Esophagus squamous epithelium (tissue), 4 donors: ENCODE measurements around the gene MAPKAP1.

ENCODE experiments used
- POLR2A ChIP-seq, 4 donors: fragments of 450-650 bp; IDR thresholded peaks; one replicate each; pipeline ENCODE4 v1.6.1; 2017; ENCODE audit warnings: antibody characterized with exemption in 4 of 4, mild to moderate bottlenecking in 4 of 4, moderate library complexity in 3 of 4
- TF ChIP-seq, protein P1 (sequence below), 6 experiments: fragments of 450-650 bp in 4 of 6; fragments of 200-600 bp in 2 of 6; sonication (generic) in 2 of 6; IDR thresholded peaks; one replicate each; pipeline ENCODE4 v1.5.1; 2016 to 2019; ENCODE audit warnings: antibody characterized with exemption in 6 of 6, mild to moderate bottlenecking in 4 of 6, moderate library complexity in 4 of 6

GRCh38 chr9:125634040-125634717, 72.8 kb downstream of the MAPKAP1 start:
- TF ChIP-seq, protein P1, sequence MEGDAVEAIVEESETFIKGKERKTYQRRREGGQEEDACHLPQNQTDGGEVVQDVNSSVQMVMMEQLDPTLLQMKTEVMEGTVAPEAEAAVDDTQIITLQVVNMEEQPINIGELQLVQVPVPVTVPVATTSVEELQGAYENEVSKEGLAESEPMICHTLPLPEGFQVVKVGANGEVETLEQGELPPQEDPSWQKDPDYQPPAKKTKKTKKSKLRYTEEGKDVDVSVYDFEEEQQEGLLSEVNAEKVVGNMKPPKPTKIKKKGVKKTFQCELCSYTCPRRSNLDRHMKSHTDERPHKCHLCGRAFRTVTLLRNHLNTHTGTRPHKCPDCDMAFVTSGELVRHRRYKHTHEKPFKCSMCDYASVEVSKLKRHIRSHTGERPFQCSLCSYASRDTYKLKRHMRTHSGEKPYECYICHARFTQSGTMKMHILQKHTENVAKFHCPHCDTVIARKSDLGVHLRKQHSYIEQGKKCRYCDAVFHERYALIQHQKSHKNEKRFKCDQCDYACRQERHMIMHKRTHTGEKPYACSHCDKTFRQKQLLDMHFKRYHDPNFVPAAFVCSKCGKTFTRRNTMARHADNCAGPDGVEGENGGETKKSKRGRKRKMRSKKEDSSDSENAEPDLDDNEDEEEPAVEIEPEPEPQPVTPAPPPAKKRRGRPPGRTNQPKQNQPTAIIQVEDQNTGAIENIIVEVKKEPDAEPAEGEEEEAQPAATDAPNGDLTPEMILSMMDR (IDR thresholded peaks at IDR 0.05) = no peak
- TF ChIP-seq POLR2A (IDR thresholded peaks at IDR 0.05) = no peak
